ENCODE results near the gene TMEM267.
A peak's percentile ranks its signal among the peaks of the same experiment; 100 is the strongest.

The TMEM267 gene

GRCh38 chr5:43497311-43498104 is 13.8 kb upstream of the TMEM267 start:
- Histone ChIP-seq H3K27me3 (no peaks in the 10 kb centered on the region), H3K36me3 (peaks cover 3% of the 10 kb centered on the region), H3K4me3 (ENCODE audit: low read depth in 1 of 2, low read length in 1 of 2) (no peak overlapping the region), H3K27ac (no peak overlapping the region), H3K4me1 (ENCODE audit: control insufficient read depth in 1 of 2, insufficient read depth in 1 of 2, low read depth in 1 of 2, low read length in 1 of 2) (no peaks in the 10 kb centered on the region), H3K9me3 (no peaks in the 10 kb centered on the region)
- TF ChIP-seq, protein P1, sequence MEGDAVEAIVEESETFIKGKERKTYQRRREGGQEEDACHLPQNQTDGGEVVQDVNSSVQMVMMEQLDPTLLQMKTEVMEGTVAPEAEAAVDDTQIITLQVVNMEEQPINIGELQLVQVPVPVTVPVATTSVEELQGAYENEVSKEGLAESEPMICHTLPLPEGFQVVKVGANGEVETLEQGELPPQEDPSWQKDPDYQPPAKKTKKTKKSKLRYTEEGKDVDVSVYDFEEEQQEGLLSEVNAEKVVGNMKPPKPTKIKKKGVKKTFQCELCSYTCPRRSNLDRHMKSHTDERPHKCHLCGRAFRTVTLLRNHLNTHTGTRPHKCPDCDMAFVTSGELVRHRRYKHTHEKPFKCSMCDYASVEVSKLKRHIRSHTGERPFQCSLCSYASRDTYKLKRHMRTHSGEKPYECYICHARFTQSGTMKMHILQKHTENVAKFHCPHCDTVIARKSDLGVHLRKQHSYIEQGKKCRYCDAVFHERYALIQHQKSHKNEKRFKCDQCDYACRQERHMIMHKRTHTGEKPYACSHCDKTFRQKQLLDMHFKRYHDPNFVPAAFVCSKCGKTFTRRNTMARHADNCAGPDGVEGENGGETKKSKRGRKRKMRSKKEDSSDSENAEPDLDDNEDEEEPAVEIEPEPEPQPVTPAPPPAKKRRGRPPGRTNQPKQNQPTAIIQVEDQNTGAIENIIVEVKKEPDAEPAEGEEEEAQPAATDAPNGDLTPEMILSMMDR (IDR thresholded peaks at IDR 0.05) = no peak

DNA sequence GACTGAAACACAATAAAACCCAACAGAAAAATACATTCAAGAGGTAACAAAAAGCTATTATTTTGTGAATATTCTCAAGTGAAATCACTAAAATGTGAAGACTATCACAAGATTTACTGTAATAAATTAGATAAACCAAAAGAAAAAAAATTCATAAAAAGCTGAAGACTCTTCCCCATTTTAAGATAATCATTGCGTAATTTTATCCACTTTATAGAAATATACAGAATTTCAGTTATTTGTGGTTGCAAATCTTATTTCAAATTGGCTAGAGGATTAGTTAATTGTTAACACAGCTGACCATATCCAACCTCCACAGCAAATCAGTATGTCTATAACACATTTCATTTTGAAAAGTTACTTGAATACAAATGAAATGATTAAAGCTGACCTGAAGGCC is 7.7 kb upstream of the TMEM267 start:
- Histone ChIP-seq H3K4me1 (ENCODE audit: control insufficient read depth in 1 of 2, insufficient read depth in 1 of 2, low read depth in 1 of 2, low read length in 1 of 2) (no peaks in the 10 kb centered on the region), H3K4me3 (ENCODE audit: low read depth in 1 of 2, low read length in 1 of 2) (no peak overlapping the region), H3K36me3 (peaks cover 13% of the 10 kb centered on the region), H3K27ac (no peak overlapping the region), H3K27me3 (no peaks in the 10 kb centered on the region), H3K9me3 (no peaks in the 10 kb centered on the region)
- TF ChIP-seq, protein P1 (IDR thresholded peaks at IDR 0.05) = no peak

DNA sequence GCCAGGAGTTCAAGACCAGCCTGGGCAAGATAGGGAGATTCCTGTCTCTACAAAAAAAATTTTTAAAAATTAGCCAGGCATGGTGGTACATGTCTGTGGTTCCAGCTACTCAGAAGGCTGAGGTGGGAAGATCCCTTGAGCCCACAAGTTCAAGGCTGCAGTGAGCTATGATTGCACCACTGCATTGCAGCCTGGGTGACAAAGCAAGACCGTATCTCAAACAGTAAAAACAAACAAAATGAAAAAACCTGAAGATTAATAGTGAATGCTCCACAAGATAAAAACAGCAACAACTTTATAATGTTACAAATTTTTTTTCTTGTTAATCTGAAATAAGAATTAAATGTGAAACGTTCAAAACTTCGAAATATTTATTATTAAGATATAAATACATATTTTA is 2.7 kb upstream of the TMEM267 start:
- Histone ChIP-seq H3K36me3 (peaks cover 5% of the 10 kb centered on the region), H3K27ac (no peak overlapping the region), H3K4me3 (ENCODE audit: low read depth in 1 of 2, low read length in 1 of 2) (no peak overlapping the region), H3K27me3 (no peaks in the 10 kb centered on the region), H3K9me3 (no peaks in the 10 kb centered on the region), H3K4me1 (ENCODE audit: control insufficient read depth in 1 of 2, insufficient read depth in 1 of 2, low read depth in 1 of 2, low read length in 1 of 2) (peaks cover 19 to 20% of the 10 kb centered on the region in 2 experiments)
- TF ChIP-seq, protein P1 (IDR thresholded peaks at IDR 0.05) = no peak

DNA sequence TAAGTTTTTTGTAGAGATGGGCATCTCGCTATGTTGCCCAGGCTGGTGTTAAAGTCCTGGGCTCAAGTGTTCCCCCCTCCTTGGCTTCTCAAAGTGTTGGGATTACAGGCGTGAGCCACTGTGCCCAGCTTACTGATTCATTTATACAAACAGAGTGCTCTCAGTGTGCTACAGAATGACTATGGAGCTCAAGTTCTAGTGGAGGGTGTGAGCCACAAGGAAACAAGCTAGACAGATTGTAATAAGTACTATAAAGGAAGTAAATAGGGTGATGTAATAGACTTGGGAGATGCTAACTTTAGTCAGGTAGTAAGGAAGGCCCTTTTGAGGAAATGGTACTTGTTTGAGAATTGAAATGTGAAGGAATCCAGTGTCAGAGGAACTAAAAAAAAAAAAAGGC is 1.7 kb upstream of the TMEM267 start:
- H3K27ac ChIP-seq = no peak overlapping the region
- H3K4me1 ChIP-seq (ENCODE audit: control insufficient read depth in 1 of 2, insufficient read depth in 1 of 2, low read depth in 1 of 2, low read length in 1 of 2) = peaks cover 19 to 20% of the 10 kb centered on the region in 2 experiments
- H3K4me3 ChIP-seq (ENCODE audit: low read depth in 1 of 2, low read length in 1 of 2) = no peak overlapping the region
- no peaks in the 10 kb centered on the region for H3K9me3 ChIP-seq
- TF ChIP-seq, protein P1 (IDR thresholded peaks at IDR 0.05) = no peak
- peaks cover 5% of the 10 kb centered on the region for H3K36me3 ChIP-seq
- H3K27me3 ChIP-seq = no peaks in the 10 kb centered on the region

- TF ChIP-seq, protein P1 (IDR thresholded peaks at IDR 0.05) = peak; percentile 57
- Histone ChIP-seq H3K36me3 (peaks cover 5% of the 10 kb centered on the region), H3K9me3 (no peaks in the 10 kb centered on the region), H3K27ac (peak overlapping the region; percentile 95), H3K27me3 (no peaks in the 10 kb centered on the region), H3K4me3 (ENCODE audit: low read depth in 1 of 2, low read length in 1 of 2) (peak overlapping the region; percentile 66 to 83), H3K4me1 (ENCODE audit: control insufficient read depth in 1 of 2, insufficient read depth in 1 of 2, low read depth in 1 of 2, low read length in 1 of 2) (peaks cover 19 to 20% of the 10 kb centered on the region in 2 experiments)
Observed at GRCh38 chr5:43484106-43484849, 613 bp upstream of the TMEM267 start.
